NCI-H1048 (cell line): ENCODE data around the gene ZNF514.
"Not testable (repeated sequence)": the region's sequence is repeated elsewhere in the genome, so short reads cannot be mapped to it uniquely, and the experiment has no call there.

ENCODE experiments used
- DNase-seq: peaks from one replicate; lab custom pipeline; 2025; lab: John Stamatoyannopoulos, UW

Gene ZNF514

GRCh38 chr2:95159690-95160449 lies at the start of gene ZNF514:
ZNF514 (minus strand) TSS chr2:95159848; CDS start chr2:95153253, 6,595 bp downstream.
- peak; percentile 11 for DNase-seq

GRCh38 chr2:95208106-95208505 lies 48.5 kb upstream of the ZNF514 start:
- no peak for DNase-seq

- no peak for DNase-seq
Measured at GRCh38 chr2:95207111-95207961, 47.7 kb upstream of the ZNF514 start, which contains the start of gene ZNF892. ZNF892 (plus strand) TSS chr2:95207521; CDS start chr2:95207816, 295 bp downstream.

GRCh38 chr2:95206096-95206495 lies 46.4 kb upstream of the ZNF514 start:
- DNase-seq: no peak

GRCh38 chr2:95204396-95204795 lies 44.7 kb upstream of the ZNF514 start:
- DNase-seq: no peak

- DNase-seq: no peak
Measured at GRCh38 chr2:95203911-95204310, 44.3 kb upstream of the ZNF514 start.

GRCh38 chr2:95192956-95193355 lies 33.3 kb upstream of the ZNF514 start:
- not testable (repeated sequence) for DNase-seq

- DNase-seq: no peak
Measured at GRCh38 chr2:95185973-95186372, 26.3 kb upstream of the ZNF514 start.

- DNase-seq: no peak
Measured at GRCh38 chr2:95185197-95185596, 25.5 kb upstream of the ZNF514 start.

GRCh38 chr2:95181774-95182173 lies 22.1 kb upstream of the ZNF514 start:
- DNase-seq: no peak

GRCh38 chr2:95179451-95179850 lies 19.8 kb upstream of the ZNF514 start:
- no peak for DNase-seq

- DNase-seq: no peak
Measured at GRCh38 chr2:95174031-95174542, 14.4 kb upstream of the ZNF514 start.

GRCh38 chr2:95171902-95172301 lies 12.3 kb upstream of the ZNF514 start:
- no peak for DNase-seq

- DNase-seq: no peak
Measured at GRCh38 chr2:95166065-95166763, 6.6 kb upstream of the ZNF514 start.

- peak; percentile 93 for DNase-seq
Measured at GRCh38 chr2:95165371-95166064, 5.9 kb upstream of the ZNF514 start, which contains the start of gene ZNF2. ZNF2 (plus strand) TSS chr2:95165809; CDS start chr2:95176227, 10,418 bp downstream.

- no peak for DNase-seq
Measured at GRCh38 chr2:95165030-95165370, 5.4 kb upstream of the ZNF514 start.

- DNase-seq: no peak
Measured at GRCh38 chr2:95158891-95159619, 593 bp downstream of the ZNF514 start.

- DNase-seq: no peak
Measured at GRCh38 chr2:95158441-95158840, 1.2 kb downstream of the ZNF514 start.

- DNase-seq: no peak
Measured at GRCh38 chr2:95149397-95149984, 10.2 kb downstream of the ZNF514 start.

- DNase-seq: no peak
Measured at GRCh38 chr2:95143838-95144237, 15.8 kb downstream of the ZNF514 start.
